Choroid plexus epithelial cell (primary cell): ENCODE results near the gene MRPS15.
"Not testable (repeated sequence)": the region's sequence is repeated elsewhere in the genome, so short reads cannot be mapped to it uniquely, and the experiment has no call there.

ENCODE experiments used
- DNase-seq: peaks from one replicate; pipeline ENCODE4 v3.0.0-alpha.2; 2010; ENCODE audit warnings: low read depth
- H3K4me3 ChIP-seq: 2 replicates; pipeline ENCODE4 v1.5.1; 2011; ENCODE audit warnings: low read depth, mild to moderate bottlenecking, control low read depth, low read length, moderate library complexity
- TF ChIP-seq, protein P1 (sequence below): conservative IDR thresholded peaks from 2 replicates; pipeline ENCODE4 v1.5.1; 2011; ENCODE audit warnings: low read depth, mild to moderate bottlenecking, control low read depth, inconsistent platforms, low read length, moderate library complexity

MRPS15 gene

DNA sequence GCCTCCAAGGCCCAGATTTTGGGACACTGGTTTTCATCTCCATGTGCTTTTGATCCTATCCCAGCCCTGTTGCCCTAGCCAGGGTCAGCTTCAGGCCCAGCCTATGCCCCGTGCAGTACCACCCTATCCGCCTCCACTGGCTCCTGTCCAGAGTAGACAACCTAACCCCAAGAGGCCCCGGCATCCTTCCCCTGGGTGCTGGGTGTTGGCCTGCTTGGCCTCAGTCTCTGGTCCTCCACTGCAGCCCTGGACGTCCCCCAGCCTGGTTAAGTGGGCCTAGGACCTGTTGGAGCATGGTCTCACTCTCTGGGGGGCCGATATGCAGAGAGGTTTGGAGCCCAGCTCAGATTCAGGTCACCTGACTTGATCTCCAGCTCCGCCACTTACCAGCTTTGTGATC is 16.9 kb upstream of the MRPS15 start:
- TF ChIP-seq, protein P1, sequence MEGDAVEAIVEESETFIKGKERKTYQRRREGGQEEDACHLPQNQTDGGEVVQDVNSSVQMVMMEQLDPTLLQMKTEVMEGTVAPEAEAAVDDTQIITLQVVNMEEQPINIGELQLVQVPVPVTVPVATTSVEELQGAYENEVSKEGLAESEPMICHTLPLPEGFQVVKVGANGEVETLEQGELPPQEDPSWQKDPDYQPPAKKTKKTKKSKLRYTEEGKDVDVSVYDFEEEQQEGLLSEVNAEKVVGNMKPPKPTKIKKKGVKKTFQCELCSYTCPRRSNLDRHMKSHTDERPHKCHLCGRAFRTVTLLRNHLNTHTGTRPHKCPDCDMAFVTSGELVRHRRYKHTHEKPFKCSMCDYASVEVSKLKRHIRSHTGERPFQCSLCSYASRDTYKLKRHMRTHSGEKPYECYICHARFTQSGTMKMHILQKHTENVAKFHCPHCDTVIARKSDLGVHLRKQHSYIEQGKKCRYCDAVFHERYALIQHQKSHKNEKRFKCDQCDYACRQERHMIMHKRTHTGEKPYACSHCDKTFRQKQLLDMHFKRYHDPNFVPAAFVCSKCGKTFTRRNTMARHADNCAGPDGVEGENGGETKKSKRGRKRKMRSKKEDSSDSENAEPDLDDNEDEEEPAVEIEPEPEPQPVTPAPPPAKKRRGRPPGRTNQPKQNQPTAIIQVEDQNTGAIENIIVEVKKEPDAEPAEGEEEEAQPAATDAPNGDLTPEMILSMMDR = no peak
- no peak overlapping the region for H3K4me3 ChIP-seq
- DNase-seq = no peak

DNA sequence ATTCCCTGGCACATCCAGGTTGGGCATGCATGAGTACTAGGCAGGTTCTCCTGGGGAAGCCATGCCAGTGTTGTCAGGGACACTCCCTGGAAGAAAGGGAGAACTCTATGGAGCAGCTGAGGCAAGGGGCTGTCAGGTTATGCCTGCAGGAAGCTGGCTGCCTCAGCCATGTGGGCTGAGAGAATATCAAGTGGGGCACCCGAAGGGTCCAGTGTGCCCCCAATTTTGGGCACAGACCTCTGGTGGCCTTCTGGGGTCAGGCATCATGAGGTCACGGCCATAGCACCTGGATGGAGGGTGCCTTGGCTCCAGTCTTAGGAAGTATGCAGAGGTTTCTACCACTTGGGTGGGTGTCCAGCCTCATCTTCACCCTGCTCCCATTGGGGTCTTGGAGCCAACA is 16.0 kb upstream of the MRPS15 start:
- TF ChIP-seq, protein P1 = no peak
- no peak overlapping the region for H3K4me3 ChIP-seq
- DNase-seq = no peak

DNA sequence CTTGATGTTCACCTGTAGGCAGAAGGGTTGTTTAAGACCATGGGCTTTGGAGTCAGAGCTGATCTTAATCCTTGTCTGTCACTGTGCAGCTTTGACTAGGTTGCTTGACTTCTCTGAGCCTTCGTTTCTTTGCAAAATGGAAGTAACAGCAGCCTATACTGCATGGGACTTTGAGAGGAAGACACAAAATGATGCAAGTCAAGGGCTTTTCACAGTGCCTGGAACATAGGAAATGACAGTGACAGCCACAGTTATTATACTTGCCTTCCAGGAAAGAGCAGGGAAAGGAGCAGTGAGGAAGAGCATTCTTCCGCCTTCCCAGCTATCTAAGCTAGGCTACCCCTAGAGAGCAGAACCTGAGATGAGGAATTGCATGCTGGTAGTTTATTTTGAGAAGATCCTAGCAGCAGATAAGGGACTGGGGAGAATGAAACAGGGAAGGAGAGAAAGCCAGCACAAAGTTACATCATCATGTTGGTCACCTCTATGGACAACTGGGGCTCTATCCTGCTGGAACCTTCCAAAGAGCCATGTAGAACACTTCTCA is 15.4 kb upstream of the MRPS15 start:
- no peak overlapping the region for H3K4me3 ChIP-seq
- TF ChIP-seq, protein P1 = no peak
- peak; percentile 31 for DNase-seq

DNA sequence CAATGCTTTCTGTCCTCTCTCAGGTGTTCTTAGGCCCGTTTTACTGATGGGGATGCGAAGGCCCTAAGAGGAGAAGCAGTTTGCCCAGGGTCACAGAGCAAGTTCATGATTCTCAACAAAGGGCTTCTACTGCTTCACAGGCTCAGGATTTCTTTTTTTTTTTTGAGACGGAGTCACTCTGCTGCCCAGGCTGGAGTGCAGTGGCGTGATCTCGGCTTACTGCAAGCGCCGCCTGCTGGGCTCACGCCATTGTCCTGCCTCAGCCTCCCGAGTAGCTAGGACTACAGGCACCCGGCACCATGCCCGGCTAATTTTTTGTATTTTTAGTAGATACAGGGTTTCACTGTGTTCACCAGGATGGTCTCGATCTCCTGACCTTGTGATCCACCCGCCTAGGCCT is 13.4 kb upstream of the MRPS15 start:
- DNase-seq, H3K4me3 ChIP-seq: not testable (repeated sequence)

DNA sequence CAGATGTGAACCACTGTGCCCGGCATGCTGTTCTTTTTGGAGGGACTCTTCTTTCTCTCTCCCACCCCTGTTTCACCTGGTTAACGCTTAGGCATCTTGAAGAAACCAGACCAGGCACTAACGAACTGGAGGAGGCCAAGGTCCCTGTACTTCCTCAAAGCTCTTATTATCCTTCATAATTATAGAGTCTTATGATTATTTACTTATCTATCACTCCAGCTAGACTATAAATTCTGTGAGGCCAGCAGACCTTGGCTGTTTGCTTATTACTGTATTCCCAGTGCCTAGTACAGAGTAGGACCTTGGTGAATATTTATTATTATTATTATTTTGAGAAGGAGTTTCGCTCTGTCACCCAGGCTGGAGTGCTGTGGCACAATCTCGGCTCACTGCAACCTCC is 12.8 kb upstream of the MRPS15 start:
- TF ChIP-seq, protein P1 = no peak
- no peak overlapping the region for H3K4me3 ChIP-seq
- no peak for DNase-seq

DNA sequence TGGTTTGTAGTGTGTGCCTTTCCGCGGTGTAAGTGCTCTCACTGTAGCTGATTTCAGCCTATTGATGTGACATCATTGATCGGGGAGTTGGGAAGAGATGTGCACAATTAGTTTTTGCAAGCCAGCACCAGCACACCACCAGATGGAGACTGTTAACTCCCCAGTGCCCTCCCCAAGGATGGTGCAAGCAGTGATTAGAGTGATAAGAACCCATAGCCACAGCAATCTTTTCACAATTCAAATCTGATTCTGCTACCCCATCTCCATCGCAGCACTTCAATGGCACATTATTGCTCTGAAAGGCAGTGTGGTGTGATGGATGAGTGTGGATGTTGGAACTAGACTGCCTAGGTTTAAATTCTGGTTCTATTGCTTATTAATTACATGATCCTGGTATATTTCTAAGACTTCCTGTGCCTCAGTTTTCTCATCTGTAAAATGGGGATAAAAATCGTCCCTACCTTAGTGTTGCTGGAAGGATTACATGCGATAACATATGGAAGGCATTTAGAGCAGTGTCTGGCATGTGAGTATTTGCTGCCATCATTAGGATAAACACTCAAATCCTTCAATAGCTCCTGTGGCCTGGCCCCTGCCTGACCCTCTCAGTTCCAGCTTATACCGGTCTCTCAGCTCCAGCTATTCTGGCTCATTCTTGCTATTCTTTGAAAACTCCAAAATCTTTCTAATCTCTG is 11.9 kb upstream of the MRPS15 start:
- DNase-seq = no peak
- H3K4me3 ChIP-seq = no peak overlapping the region
- TF ChIP-seq, protein P1 = peak; percentile 17

DNA sequence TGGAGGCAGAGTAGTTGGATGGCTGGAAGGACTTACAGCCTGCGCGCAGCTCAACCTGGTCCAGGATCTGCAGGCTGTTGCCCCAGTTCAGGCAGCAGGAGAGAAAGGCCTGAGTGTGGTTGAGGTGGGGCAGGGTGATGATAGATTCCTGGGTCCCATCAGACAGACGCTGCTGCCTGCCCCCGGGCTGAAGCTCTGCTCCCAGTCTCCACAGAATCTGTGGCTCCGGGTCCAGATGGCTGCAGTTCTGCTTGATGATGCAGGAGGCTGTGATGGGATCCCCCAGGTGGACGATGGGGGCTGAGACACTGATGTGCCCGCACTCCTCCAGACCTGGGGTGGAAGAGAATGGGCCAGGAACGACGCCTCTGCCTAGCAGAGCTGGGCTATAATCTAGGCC is 11.2 kb upstream of the MRPS15 start:
- TF ChIP-seq, protein P1 = no peak
- no peak overlapping the region for H3K4me3 ChIP-seq

More for the DNA sequence above, 11.2 kb upstream of the MRPS15 start:
- DNase-seq = no peak
